ENCODE data around the gene INSRR.

- TF ChIP-seq CTCF (IDR thresholded peaks at IDR 0.05; ENCODE audit: low read depth, low read length) (no peak), POLR2A (IDR thresholded peaks at IDR 0.05; ENCODE audit: extremely low read depth, insufficient read length) (no peak), MAX (IDR thresholded peaks at IDR 0.05; ENCODE audit: low read depth, low read length) (no peak)
These were observed 15.2 kb upstream of the INSRR start for GRCh38 chr1:156874142-156874541.
